ENCODE measurements around the gene EFHD2. TPM values are rescaled to one million over a fixed set of nuclear protein-coding genes. Genes with fewer than 3 reads are reported as not detected.
"Not testable (repeated sequence)": the region's sequence is repeated elsewhere in the genome, so short reads cannot be mapped to it uniquely, and the experiment has no call there.

Gene EFHD2
- total RNA-seq, 1 donor from 2014 or later, result 57.2 TPM

GRCh38 chr1:15371610-15372545, 37.8 kb upstream of the EFHD2 start:
- H3K4me3 ChIP-seq, result no peak overlapping the region
- DNase-seq (ENCODE audit: extremely low spot score in 2 of 2), result no peak
- H3K4me1 ChIP-seq, result peaks cover 15% of the 10 kb centered on the region
- intact Hi-C loops (cut with DNase I), result no loop called here
- no peaks in the 10 kb centered on the region for H3K27me3 ChIP-seq
- TF ChIP-seq CTCF (IDR thresholded peaks at IDR 0.05) (no peak), POLR2AphosphoS5 (IDR thresholded peaks at IDR 0.05; ENCODE audit: insufficient read depth in 1 of 2, low read depth in 1 of 2) (no peak), POLR2A (IDR thresholded peaks at IDR 0.05) (no peak)
- no peaks in the 10 kb centered on the region for H3K9me3 ChIP-seq
- no peak overlapping the region for H3K27ac ChIP-seq
- H3K36me3 ChIP-seq, result no peaks in the 10 kb centered on the region

GRCh38 chr1:15378729-15379128, 31.0 kb upstream of the EFHD2 start:
- no peak for TF ChIP-seq CTCF (IDR thresholded peaks at IDR 0.05)
- no peak for TF ChIP-seq POLR2A (IDR thresholded peaks at IDR 0.05)
- TF ChIP-seq POLR2AphosphoS5 (IDR thresholded peaks at IDR 0.05; ENCODE audit: insufficient read depth in 1 of 2, low read depth in 1 of 2), result no peak
- no peaks in the 10 kb centered on the region for H3K9me3 ChIP-seq
- no peak overlapping the region for H3K4me3 ChIP-seq
- no peak for DNase-seq (ENCODE audit: extremely low spot score in 2 of 2)
- intact Hi-C loops (cut with DNase I), result no loop called here
- H3K27me3 ChIP-seq, result no peaks in the 10 kb centered on the region
- H3K27ac ChIP-seq, result no peak overlapping the region
- H3K36me3 ChIP-seq, result no peaks in the 10 kb centered on the region
- no peaks in the 10 kb centered on the region for H3K4me1 ChIP-seq

- intact Hi-C loops (cut with DNase I); H3K27me3 ChIP-seq; H3K36me3 ChIP-seq; H3K9me3 ChIP-seq; H3K27ac ChIP-seq; H3K4me3 ChIP-seq; DNase-seq (ENCODE audit: extremely low spot score in 2 of 2); H3K4me1 ChIP-seq: not testable (repeated sequence)
These were observed 30.5 kb upstream of the EFHD2 start for GRCh38 chr1:15379151-15379550.

GRCh38 chr1:15380601-15381508, 28.8 kb upstream of the EFHD2 start:
- no peak for TF ChIP-seq CTCF (IDR thresholded peaks at IDR 0.05)
- TF ChIP-seq POLR2AphosphoS5 (IDR thresholded peaks at IDR 0.05; ENCODE audit: insufficient read depth in 1 of 2, low read depth in 1 of 2), result no peak
- no peak for TF ChIP-seq POLR2A (IDR thresholded peaks at IDR 0.05)
- H3K9me3 ChIP-seq, result no peaks in the 10 kb centered on the region
- H3K36me3 ChIP-seq, result no peaks in the 10 kb centered on the region
- DNase-seq (ENCODE audit: extremely low spot score in 2 of 2), result no peak
- no peak overlapping the region for H3K27ac ChIP-seq
- H3K4me3 ChIP-seq, result no peak overlapping the region
- no peaks in the 10 kb centered on the region for H3K27me3 ChIP-seq
- intact Hi-C loops (cut with DNase I), result no loop called here
- peaks cover 1% of the 10 kb centered on the region for H3K4me1 ChIP-seq

- Histone ChIP-seq H3K4me1 (peaks cover 10% of the 10 kb centered on the region), H3K4me3 (no peak overlapping the region), H3K27ac (no peak overlapping the region), H3K36me3 (no peaks in the 10 kb centered on the region), H3K9me3 (no peaks in the 10 kb centered on the region), H3K27me3 (no peaks in the 10 kb centered on the region)
- intact Hi-C loops (cut with DNase I), result no loop called here
- no peak for TF ChIP-seq POLR2A (IDR thresholded peaks at IDR 0.05)
- DNase-seq (ENCODE audit: extremely low spot score in 2 of 2), result no peak
These were observed 27.9 kb upstream of the EFHD2 start for GRCh38 chr1:15381805-15382204.

Data from vagina (tissue), 2 donors.